WTC11 (cell line): ENCODE results near the gene DCAF6.

Source experiments
- CREM ChIP-seq: sonication (generic); formaldehyde crosslinking; IDR thresholded peaks from 2 replicates; pipeline ENCODE4 v1.8.1; 2022; ENCODE audit warnings: mild to moderate bottlenecking, missing genetic modification reagents, moderate library complexity
- CTCF ChIP-seq: fragments of 200-600 bp; IDR thresholded peaks from 2 replicates; pipeline ENCODE4 v1.8.0; 2022; ENCODE audit warnings: antibody characterized with exemption
- FOXK1 ChIP-seq: sonication (generic); formaldehyde crosslinking; IDR thresholded peaks from 2 replicates; pipeline ENCODE4 v1.8.0; 2022; ENCODE audit warnings: mild to moderate bottlenecking, moderate library complexity, missing genetic modification reagents
- MXD4 ChIP-seq: fragments of 250-450 bp; sonication (Bioruptor Pico); IDR thresholded peaks from 2 replicates; pipeline ENCODE4 v1.8.0; 2021; ENCODE audit warnings: mild to moderate bottlenecking, moderate library complexity, borderline replicate concordance
- NFE2L1 ChIP-seq: sonication (generic); formaldehyde crosslinking; IDR thresholded peaks from 2 replicates; pipeline ENCODE4 v1.8.1; 2023; ENCODE audit warnings: missing genetic modification reagents
- NR2C2 ChIP-seq: sonication (generic); formaldehyde crosslinking; IDR thresholded peaks from 2 replicates; pipeline ENCODE4 v1.8.0; 2022; ENCODE audit warnings: mild to moderate bottlenecking, missing genetic modification reagents
- RELA ChIP-seq: sonication (generic); formaldehyde crosslinking; IDR thresholded peaks from 2 replicates; pipeline ENCODE4 v1.8.1; 2022; ENCODE audit warnings: missing genetic modification reagents, mild to moderate bottlenecking, borderline replicate concordance
- TEAD4 ChIP-seq: sonication (generic); formaldehyde crosslinking; IDR thresholded peaks from 2 replicates; pipeline ENCODE4 v1.8.0; 2022; ENCODE audit warnings: mild to moderate bottlenecking, missing genetic modification reagents
- ZNF263 ChIP-seq: sonication (generic); formaldehyde crosslinking; IDR thresholded peaks from 2 replicates; pipeline ENCODE4 v1.8.1; 2022; ENCODE audit warnings: low read depth, mild to moderate bottlenecking, moderate library complexity, missing genetic modification reagents
- ZNF396 ChIP-seq: fragments of 250-450 bp; sonication (Bioruptor Pico); IDR thresholded peaks from 2 replicates; pipeline ENCODE4 v1.8.0; 2021; ENCODE audit warnings: mild to moderate bottlenecking, moderate library complexity, borderline replicate concordance

GRCh38 chr1:168054117-168054516 is 117.6 kb downstream of the DCAF6 start:
- TF ChIP-seq ZNF396 (CRISPR knock-in tag) (no peak), NR2C2 (CRISPR knock-in tag) (no peak), NFE2L1 (CRISPR knock-in tag) (no peak), CTCF (no peak), ZNF263 (no peak), RELA (CRISPR knock-in tag) (no peak), FOXK1 (CRISPR knock-in tag) (no peak), CREM (CRISPR knock-in tag) (no peak), MXD4 (no peak), TEAD4 (CRISPR knock-in tag) (no peak)
